ENCODE results near the gene FOXP1.
A peak's percentile ranks its signal among the peaks of the same experiment; 100 is the strongest.

Gene FOXP1

GRCh38 chr3:71191031-71191482, 392.5 kb downstream of the FOXP1 start:
- FAIRE-seq (no peak), DNase-seq (ENCODE audit: low spot score) (no peak)

DNA sequence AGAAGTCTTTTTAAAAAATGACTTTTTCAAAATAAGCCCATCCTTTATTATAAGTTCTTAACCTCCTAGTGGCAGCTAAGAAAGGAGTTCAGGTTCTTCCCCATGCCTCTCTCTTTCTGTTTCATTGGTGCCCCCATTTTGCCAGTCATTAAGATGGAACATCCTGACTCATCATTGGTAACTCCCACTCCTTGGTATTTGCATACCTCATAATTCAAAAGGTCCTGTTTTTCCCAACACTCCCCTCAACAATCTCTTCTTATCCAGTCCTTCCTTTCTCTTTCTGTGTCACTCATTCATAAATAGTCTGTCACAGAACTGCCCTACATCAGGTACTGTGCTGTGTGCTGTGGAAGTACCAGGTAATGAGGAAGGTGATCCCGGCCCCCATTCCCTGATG, 394.0 kb downstream of the FOXP1 start:
- no peak for FAIRE-seq
- DNase-seq (ENCODE audit: low spot score) = peak; percentile 5

- no peak for FAIRE-seq
These were observed 395.8 kb downstream of the FOXP1 start for GRCh38 chr3:71187715-71188114.

GRCh38 chr3:71186801-71187200, 396.7 kb downstream of the FOXP1 start:
- FAIRE-seq (no peak), DNase-seq (ENCODE audit: low spot score) (no peak)

More at GRCh38 chr3:71187715-71188114, 395.8 kb downstream of the FOXP1 start:
- DNase-seq (ENCODE audit: low spot score) = no peak

- FAIRE-seq (peak; percentile 67), DNase-seq (ENCODE audit: low spot score) (peak; percentile 56)
These were observed 397.6 kb downstream of the FOXP1 start for GRCh38 chr3:71185733-71186455.

- DNase-seq (ENCODE audit: low spot score) (no peak), FAIRE-seq (no peak)
These were observed 399.3 kb downstream of the FOXP1 start for GRCh38 chr3:71184252-71184651.

DNA sequence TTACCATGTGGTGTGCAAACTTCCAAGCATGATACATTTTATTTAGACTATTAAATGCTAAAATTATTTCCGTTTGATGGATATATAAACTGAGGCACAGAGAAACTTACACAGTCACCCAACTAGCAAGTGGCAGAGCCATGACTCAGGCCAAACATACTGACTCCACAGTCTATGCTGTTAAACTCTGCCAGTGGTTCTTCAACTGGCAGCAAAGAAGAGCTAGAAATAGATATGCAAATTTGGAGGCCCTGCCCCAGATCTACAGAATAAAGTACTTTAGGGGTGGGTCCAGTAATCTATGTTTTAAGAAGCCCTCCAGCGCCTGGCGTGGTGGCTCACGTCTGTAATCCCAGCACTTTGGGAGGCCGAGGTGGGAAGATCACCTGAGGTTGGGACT, 400.0 kb downstream of the FOXP1 start:
- no peak for DNase-seq (ENCODE audit: low spot score)

GRCh38 chr3:71180524-71180923, 403.0 kb downstream of the FOXP1 start:
- DNase-seq (ENCODE audit: low spot score) = no peak
- FAIRE-seq = no peak

More for the DNA sequence above, 400.0 kb downstream of the FOXP1 start:
- no peak for FAIRE-seq

DNA sequence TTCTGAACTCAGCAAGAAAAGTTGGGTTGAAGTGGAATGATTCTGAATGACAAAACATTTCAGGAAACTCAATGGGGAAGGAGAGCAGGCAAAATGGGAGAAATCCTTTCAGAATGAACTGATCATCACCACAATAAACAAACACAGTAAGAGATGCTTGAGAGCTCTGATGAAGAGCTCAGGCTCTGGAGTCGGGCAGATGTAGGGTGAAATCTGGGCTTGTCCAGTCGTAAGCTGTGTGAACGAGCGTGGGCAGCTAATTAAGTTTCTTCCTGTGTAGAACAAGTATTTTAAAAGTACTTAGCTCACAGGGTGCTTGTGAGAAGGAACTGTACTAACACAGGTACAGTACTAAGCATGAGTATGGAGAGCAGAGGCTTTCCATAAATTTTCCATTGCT, 406.2 kb downstream of the FOXP1 start:
- FAIRE-seq (no peak), DNase-seq (ENCODE audit: low spot score) (no peak)

- no peak for FAIRE-seq
- no peak for DNase-seq (ENCODE audit: low spot score)
These were observed 407.2 kb downstream of the FOXP1 start for GRCh38 chr3:71176366-71176765.

- DNase-seq (ENCODE audit: low spot score) = no peak
- no peak for FAIRE-seq
These were observed 407.7 kb downstream of the FOXP1 start for GRCh38 chr3:71175691-71176365.

- DNase-seq (ENCODE audit: low spot score) (no peak), FAIRE-seq (no peak)
These were observed 410.6 kb downstream of the FOXP1 start for GRCh38 chr3:71172951-71173350.

- FAIRE-seq = no peak
- DNase-seq (ENCODE audit: low spot score) = no peak
These were observed 411.3 kb downstream of the FOXP1 start for GRCh38 chr3:71172189-71172588.

DNA sequence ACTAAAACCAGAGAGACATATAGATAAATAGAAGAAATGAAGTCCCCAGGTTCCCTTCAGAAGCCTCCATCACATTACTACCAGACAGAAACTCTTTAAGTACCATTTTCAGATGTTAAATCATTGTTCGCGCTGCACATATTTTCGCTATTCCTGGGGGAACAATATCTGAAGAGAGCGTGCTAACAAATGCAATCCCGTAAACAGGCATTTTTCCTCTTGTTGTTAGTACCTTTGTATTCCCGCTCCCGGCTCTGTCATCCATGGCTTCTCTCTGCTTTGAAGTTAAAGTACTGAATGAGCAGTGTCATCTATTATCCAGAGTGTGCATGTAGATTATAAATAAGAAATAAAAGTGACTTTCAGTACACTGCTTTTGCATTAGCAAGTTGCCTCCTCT, 412.3 kb downstream of the FOXP1 start:
- FAIRE-seq = no peak
- DNase-seq (ENCODE audit: low spot score) = no peak

GRCh38 chr3:71168880-71169411, 414.6 kb downstream of the FOXP1 start:
- DNase-seq (ENCODE audit: low spot score) (no peak), FAIRE-seq (no peak)

- FAIRE-seq (no peak), DNase-seq (ENCODE audit: low spot score) (no peak)
These were observed 415.3 kb downstream of the FOXP1 start for GRCh38 chr3:71168121-71168721.

- DNase-seq (ENCODE audit: low spot score) (no peak), FAIRE-seq (no peak)
These were observed 416.9 kb downstream of the FOXP1 start for GRCh38 chr3:71166339-71167240.

DNA sequence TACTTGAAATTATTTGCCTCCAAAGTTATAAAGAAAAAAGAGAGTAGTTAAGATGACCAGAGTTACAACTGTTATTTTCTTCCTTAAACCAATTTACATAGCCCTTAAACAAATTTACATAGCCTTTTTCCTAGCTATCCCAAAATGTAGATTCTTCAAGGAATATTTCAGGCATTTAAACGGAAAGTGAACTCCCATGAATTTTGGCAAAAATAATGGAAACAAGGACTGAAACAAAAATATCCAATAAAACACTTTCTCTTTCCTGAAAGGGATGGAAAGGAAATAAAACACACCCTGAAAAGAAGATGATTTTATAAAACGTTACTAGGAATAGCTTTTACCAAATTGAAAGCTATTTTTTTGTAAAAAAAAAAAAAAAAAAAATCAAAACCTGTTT, 418.6 kb downstream of the FOXP1 start:
- no peak for FAIRE-seq

DNA sequence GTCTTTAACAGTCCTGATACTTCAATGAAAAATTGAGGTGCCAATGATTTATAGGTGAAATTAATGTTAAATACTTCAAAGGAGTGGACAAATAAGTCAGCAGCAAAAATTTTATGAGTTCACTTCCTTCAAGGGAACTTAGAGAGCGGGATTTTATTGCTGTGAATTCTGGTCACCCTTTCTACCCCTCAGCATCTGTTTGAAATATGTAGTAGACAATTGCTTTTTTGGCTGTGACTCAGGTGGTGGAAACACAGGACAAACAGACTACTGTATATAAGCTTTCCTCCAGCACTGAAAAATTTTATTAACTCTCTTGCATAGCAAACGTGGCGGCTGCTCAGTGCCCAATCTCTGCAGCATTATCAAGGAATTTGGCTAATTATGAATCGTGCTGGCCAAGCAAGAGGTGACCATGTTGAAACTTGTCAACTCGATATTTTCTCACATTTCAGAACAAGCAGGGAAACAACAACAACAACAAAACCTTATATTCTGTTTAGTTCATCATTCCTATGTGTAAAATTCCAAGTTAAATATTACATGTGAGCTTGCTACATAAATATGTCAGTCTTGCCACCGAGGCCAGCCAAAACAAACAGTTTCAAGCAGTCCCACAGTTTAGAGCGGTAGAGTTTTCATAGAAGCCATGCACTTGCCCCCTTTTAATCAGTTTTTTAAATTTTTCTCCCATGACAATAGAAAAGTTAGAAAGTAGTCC, 420.2 kb downstream of the FOXP1 start:
- DNase-seq (ENCODE audit: low spot score) = no peak
- FAIRE-seq = no peak

More for the DNA sequence above, 418.6 kb downstream of the FOXP1 start:
- DNase-seq (ENCODE audit: low spot score) = no peak

DNA sequence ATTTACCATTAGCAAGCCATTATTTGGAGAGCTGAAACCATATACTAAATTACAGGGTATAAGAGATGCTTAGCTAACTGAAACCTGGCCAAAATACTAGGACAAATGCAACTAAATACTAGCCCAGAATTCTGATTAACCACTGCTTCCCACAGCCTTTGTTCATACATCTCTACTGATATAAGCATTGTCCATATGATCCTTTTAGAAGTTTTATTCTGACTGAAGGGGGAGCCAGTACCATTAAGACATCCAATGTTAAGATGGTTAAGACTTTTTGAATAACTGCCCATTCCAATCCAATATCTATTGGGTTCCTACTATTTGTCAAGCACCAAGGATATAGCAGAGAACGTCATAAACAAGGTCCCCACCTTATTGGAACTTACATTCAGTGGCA, 421.3 kb downstream of the FOXP1 start:
- DNase-seq (ENCODE audit: low spot score) = peak; percentile 3
- FAIRE-seq = no peak

All from RCC 7860 (cell line).